Iris pigment epithelial cell (primary cell): Measurements from ENCODE around the gene SHPK.

Source experiments
- DNase-seq: peaks from one replicate; pipeline ENCODE4 v3.0.0-alpha.2; 2011; ENCODE audit warnings: low read depth

Gene SHPK

GRCh38 chr17:3626831-3627768, 8.9 kb downstream of the SHPK start:
- no peak for DNase-seq

GRCh38 chr17:3622977-3623594, 13.0 kb downstream of the SHPK start:
- no peak for DNase-seq

- no peak for DNase-seq
Measured at GRCh38 chr17:3621146-3621720, 14.8 kb downstream of the SHPK start.

- no peak for DNase-seq
Measured at GRCh38 chr17:3615160-3615870, 20.7 kb downstream of the SHPK start.

- DNase-seq, result no peak
Measured at GRCh38 chr17:3613124-3613523, 22.9 kb downstream of the SHPK start.

- DNase-seq, result no peak
Measured at GRCh38 chr17:3610523-3610922, 25.5 kb downstream of the SHPK start.

- no peak for DNase-seq
Measured at GRCh38 chr17:3609689-3610088, 26.4 kb downstream of the SHPK start.

GRCh38 chr17:3603870-3604259, 32.2 kb downstream of the SHPK start:
- no peak for DNase-seq

- peak; percentile 80 for DNase-seq
Measured at GRCh38 chr17:3603119-3603869, 32.8 kb downstream of the SHPK start.

GRCh38 chr17:3602499-3602898, 33.6 kb downstream of the SHPK start:
- DNase-seq, result peak; percentile 18

- no peak for DNase-seq
Measured at GRCh38 chr17:3600529-3601205, 35.4 kb downstream of the SHPK start.

GRCh38 chr17:3598078-3598477, 38.0 kb downstream of the SHPK start:
- no peak for DNase-seq

GRCh38 chr17:3596804-3597464, 39.1 kb downstream of the SHPK start:
- no peak for DNase-seq

GRCh38 chr17:3594976-3595375, 41.1 kb downstream of the SHPK start:
- DNase-seq, result no peak

GRCh38 chr17:3594051-3594800, 41.8 kb downstream of the SHPK start:
- DNase-seq, result peak; percentile 72

GRCh38 chr17:3593384-3593783, 42.7 kb downstream of the SHPK start:
- DNase-seq, result no peak

- no peak for DNase-seq
Measured at GRCh38 chr17:3592216-3592860, 43.7 kb downstream of the SHPK start.

- DNase-seq, result no peak
Measured at GRCh38 chr17:3590768-3591167, 45.3 kb downstream of the SHPK start.

- DNase-seq, result no peak
Measured at GRCh38 chr17:3590231-3590630, 45.8 kb downstream of the SHPK start.
